GM12874 (cell line): ENCODE data around the gene ADGRL3.

Experiments
- CTCF ChIP-seq: IDR thresholded peaks from 2 replicates; pipeline ENCODE4 v1.5.1; 2011; ENCODE audit warnings: low read depth, mild to moderate bottlenecking, control low read depth, low read length, moderate library complexity; ENCODE audit not compliant: insufficient read depth

ADGRL3 gene

DNA sequence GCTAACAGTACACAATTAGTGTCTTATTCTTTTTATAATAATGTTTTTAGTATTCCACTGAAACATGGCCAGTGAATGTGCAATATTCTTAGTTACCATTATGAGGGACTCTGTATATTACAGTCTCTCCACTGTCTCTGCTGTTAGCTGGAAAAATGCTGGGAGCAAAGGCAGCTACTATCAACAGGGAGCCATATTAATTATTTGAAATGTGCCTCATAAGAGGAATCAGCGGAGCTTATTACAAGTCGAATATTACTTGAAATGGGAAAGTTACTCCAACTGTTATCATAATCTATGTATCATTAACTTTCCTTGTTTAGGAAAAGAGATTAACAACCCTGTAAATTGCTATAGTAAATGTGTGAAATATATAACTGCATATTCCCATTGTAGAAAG is 612.0 kb downstream of the ADGRL3 start:
- TF ChIP-seq CTCF: no peak

GRCh38 chr4:61817071-61817470 is 616.9 kb downstream of the ADGRL3 start:
- no peak for TF ChIP-seq CTCF

- no peak for TF ChIP-seq CTCF
Measured at GRCh38 chr4:61820136-61820535, 620.0 kb downstream of the ADGRL3 start.

- TF ChIP-seq CTCF: no peak
Measured at GRCh38 chr4:61824454-61824853, 624.3 kb downstream of the ADGRL3 start.

GRCh38 chr4:61827907-61828391 is 627.8 kb downstream of the ADGRL3 start:
- no peak for TF ChIP-seq CTCF

- no peak for TF ChIP-seq CTCF
Measured at GRCh38 chr4:61828960-61829359, 628.8 kb downstream of the ADGRL3 start.

DNA sequence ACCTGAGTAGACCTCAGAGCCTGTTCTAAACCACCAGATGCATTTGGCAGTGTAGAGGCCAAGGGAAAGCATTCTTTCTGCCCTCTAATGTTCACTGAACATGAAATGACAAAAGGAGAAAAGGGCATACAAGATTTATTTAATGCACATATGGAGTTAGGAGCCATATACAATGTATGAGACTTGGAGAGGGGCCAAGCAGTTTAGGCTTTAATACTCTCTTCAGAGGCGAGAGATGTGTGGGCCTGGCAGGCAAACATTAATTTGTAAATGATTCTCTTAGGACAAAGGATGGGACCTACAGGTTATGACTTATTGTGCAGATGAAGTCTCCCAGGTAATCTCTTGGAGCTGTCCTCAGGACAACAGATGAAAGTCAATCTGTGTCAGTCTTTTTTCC is 631.9 kb downstream of the ADGRL3 start:
- TF ChIP-seq CTCF: no peak

- TF ChIP-seq CTCF: no peak
Measured at GRCh38 chr4:61837395-61837794, 637.3 kb downstream of the ADGRL3 start.
